Measurements from ENCODE around the gene MICALL2.

DNA sequence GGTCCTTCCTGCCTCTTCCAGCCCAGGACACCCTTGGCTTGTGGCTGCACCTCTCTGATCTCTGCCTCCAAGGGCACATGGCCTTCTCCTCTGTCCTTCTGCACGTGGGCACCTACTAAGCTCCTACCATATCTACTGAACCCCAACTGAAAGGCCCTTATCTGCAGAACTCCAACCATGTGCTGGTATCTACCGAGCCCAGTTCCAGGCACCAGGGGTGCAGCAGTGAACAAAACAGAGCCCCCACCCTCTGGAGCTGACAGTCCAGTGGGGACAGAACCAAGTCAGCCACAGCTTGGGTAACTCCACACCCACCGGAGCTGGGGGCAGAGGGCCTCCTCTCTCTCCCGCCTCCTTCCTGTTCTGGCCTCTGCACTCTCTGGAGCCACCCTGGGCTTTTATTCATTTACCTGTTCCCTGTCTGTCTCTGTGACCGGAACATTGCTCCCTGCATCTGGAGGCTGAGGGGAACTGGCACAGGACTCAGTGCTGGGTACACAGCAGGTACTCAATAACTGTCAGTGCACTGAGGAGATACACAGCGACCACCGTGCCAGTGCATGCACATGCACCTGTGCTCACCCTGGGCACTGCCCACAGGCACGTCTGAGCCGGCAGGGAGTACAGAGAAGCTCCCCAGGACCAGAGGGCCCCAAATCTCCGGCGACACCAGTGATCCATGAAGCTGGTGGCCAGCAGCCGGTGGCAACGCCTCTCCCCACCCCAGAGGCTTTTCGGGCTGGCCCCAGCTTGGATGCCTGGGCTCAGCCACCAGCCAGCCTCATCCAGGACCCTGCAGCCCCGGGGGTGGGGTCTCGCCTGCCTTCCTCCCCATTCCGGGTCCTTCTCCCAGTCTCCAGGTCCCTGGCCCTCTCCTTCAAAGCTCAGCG is 2.0 kb downstream of the MICALL2 start:
- TF ChIP-seq, protein P1, sequence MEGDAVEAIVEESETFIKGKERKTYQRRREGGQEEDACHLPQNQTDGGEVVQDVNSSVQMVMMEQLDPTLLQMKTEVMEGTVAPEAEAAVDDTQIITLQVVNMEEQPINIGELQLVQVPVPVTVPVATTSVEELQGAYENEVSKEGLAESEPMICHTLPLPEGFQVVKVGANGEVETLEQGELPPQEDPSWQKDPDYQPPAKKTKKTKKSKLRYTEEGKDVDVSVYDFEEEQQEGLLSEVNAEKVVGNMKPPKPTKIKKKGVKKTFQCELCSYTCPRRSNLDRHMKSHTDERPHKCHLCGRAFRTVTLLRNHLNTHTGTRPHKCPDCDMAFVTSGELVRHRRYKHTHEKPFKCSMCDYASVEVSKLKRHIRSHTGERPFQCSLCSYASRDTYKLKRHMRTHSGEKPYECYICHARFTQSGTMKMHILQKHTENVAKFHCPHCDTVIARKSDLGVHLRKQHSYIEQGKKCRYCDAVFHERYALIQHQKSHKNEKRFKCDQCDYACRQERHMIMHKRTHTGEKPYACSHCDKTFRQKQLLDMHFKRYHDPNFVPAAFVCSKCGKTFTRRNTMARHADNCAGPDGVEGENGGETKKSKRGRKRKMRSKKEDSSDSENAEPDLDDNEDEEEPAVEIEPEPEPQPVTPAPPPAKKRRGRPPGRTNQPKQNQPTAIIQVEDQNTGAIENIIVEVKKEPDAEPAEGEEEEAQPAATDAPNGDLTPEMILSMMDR (IDR thresholded peaks at IDR 0.05): no peak
- TF ChIP-seq ZFX (IDR thresholded peaks at IDR 0.05; ENCODE audit: borderline replicate concordance): no peak

All from 22Rv1 (cell line).